HEK293 (cell line): ENCODE data around the gene PRSS35.

Experiments
- CTCF ChIP-seq: fragments of 450-650 bp; formaldehyde crosslinking; IDR thresholded peaks from 2 replicates; pipeline ENCODE4 v1.5.1; 2016; ENCODE audit warnings: missing biosample characterization, missing genetic modification characterization
- IKZF3 ChIP-seq: fragments of 450-650 bp; IDR thresholded peaks from 2 replicates; pipeline ENCODE4 v1.5.0; 2018; ENCODE audit warnings: missing biosample characterization, mild to moderate bottlenecking, missing genetic modification characterization, moderate library complexity
- ZFP3 ChIP-seq: fragments of 450-650 bp; formaldehyde crosslinking; IDR thresholded peaks from 2 replicates; pipeline ENCODE4 v1.5.1; 2016; ENCODE audit warnings: low read depth, missing biosample characterization, missing genetic modification characterization
- ZNF830 ChIP-seq: fragments of 450-650 bp; IDR thresholded peaks from 2 replicates; pipeline ENCODE4 v1.5.0; 2018; ENCODE audit warnings: missing biosample characterization, missing genetic modification characterization, low read depth, mild to moderate bottlenecking, moderate library complexity

GRCh38 chr6:83467620-83468036 lies 44.7 kb upstream of the PRSS35 start:
- TF ChIP-seq IKZF3 (no peak), CTCF (tag by site-specific recombination) (no peak), ZNF830 (no peak), ZFP3 (no peak)
